DMS114 treated with DMSO at 0.1 percent for 48 hours (cell line): ENCODE data around the gene ANKRD13A.
"Not testable (repeated sequence)": the region's sequence is repeated elsewhere in the genome, so short reads cannot be mapped to it uniquely, and the experiment has no call there.

Experiments
- DNase-seq: peaks from one replicate; lab custom pipeline; 2025; ENCODE audit not compliant: unreplicated experiment; lab: John Stamatoyannopoulos, UW

The ANKRD13A gene

GRCh38 chr12:109983432-109984142 is 15.6 kb upstream of the ANKRD13A start:
- no peak for DNase-seq

- not testable (repeated sequence) for DNase-seq
Observed at GRCh38 chr12:109986236-109986635, 13.0 kb upstream of the ANKRD13A start.

DNA sequence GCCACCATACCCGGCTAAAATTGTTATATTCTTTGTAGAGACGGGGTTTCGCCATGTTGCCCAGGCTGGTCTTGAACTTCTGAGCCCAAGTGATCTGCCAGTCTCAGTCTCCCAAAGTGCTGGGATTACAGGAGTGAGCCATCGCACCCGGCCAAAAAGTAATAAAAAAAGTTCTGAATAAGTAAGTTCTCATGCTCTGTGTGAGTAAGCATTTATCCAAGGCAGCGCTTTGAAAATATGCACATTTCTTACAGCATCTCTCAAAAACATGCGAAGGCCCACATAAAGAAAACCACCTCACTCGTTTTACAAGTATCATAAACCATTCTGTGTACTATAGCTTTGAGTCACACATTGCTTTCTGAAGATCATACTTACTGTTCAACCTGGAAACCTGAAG is 11.6 kb upstream of the ANKRD13A start:
- no peak for DNase-seq

DNA sequence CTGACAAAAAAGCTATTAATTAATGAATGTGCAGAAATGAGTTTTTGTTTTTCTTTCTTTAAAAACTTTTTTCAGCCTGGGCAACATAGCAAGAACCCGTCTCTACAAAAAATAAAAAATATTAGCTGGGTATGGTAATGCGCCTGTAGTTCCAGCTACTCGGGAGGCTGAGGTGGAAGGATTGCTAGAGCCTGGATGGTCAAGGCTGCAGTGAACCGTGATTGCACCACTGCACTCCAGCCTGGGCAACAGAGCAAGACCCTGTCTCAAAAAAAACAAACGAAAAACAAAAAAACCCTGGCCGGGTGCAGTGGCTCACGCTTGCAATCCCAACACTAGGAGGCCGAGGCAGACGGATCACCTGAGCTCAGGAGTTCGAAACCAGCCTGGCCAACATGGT is 11.0 kb upstream of the ANKRD13A start:
- no peak for DNase-seq

- DNase-seq, result no peak
Observed at GRCh38 chr12:109988903-109989302, 10.3 kb upstream of the ANKRD13A start.

DNA sequence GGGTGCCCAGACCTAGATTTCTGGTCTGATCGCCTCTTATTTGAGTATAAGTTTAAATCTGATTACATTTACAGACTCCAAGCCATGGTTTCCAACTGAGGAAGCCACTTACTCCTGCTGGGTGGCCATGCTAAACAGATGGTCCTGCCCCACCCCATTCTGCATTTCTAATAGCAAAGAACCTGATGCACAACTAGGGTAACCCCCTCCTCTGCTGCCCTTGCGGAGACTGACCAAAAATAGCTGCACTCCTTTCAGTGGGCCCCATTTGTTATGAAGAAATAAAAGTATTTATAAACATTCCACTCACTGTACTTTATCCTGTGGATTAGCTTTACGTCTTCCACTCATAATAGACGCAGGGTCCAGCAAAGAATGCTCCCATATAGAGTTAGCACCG is 9.8 kb upstream of the ANKRD13A start:
- no peak for DNase-seq

- DNase-seq, result no peak
Observed at GRCh38 chr12:109991586-109991985, 7.6 kb upstream of the ANKRD13A start.

DNA sequence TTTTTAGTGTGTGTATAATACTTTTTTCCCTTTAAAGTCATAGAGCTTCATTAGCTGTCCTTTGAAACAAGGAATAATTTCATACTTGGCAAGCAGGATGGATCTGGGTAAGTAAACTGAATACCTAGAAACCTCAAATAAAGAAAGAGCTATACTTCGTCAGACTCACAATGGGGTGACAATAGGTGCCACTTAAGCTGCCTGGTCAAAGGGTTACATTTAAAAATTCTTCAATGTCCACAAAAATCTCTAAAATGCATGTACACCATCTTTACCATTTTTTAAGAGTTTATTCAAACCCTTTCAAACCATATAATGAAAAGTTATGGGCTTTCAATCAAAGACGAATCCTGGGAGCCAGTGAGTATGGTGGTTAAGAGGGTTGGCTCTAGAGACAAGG is 6.1 kb upstream of the ANKRD13A start:
- DNase-seq, result no peak

DNA sequence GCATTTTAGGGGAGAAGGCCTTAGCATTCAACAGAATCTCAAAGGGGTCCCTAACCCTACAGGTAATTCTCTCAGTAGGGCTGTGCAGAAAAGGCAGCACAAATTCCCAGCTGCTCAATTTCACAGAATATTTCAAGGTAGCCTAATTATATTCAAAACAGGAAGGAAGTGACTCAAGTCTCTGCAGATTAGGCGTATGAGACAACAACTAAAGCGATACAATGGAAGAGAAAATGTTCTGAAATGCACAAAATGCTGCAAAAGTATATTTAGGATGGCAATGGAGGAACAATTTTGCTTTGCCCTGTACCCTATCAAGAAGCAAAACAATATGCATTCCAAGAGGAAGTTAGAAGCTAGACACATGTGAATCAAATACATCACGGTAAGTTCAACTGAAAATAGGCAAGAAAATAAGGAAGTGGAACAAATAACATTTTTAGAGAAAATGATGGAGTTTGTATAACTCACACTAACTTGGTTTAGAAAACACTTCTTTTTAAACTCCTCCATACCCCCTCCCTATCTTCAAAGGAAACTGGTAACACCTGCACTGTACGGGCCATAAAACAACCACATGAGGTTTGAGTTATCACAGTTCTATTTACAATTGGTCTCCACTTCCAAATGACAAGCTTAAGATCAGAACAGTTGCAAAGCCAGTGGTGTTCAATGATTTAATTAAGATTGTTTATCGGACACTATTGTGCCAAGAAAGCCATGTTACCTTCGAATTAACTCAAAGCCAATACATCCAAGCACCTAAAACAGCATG is 4.6 kb upstream of the ANKRD13A start:
- no peak for DNase-seq

- no peak for DNase-seq
Observed at GRCh38 chr12:109995361-109995685, 3.9 kb upstream of the ANKRD13A start.

DNA sequence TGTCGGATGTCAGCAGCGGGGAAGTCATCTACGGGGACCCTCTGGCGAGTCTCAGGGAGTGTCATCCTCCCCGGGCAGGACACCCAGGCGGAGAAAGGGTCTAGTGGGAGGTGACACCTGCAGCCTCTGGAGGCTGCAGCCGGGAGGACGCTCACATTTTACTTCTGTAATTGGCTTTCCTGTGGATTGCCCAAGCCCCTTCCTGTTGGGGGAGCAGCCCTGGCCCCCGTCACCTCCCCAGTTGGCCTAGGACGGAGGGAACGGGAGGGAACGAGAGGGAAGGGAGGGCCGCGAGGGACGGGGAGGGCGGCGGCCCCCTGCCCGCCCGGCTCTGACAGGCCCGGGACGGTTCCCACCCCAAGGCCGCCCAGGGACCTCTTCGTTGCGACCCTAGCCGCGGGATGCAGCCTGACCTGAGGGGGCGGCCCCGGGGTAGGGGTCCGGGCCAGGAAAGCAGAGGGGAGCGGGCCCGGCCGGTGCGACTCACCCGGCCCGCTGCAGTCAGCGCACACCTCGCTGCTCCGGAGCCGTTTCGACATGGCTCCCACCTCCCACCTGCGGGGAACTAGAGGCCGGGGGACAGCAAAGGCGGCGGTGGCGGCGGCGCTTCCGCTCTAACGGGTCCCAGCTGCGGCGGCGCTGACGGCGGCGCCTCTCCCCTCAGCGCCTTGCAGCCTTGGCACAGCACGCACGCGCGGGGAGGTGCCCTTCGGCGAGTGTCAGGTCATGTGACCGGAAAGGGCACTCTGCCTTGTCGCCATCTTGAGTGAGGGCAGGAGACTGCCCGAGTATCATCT is 3.3 kb upstream of the ANKRD13A start, which contains the start of gene GIT2:
Gene GIT2 (minus strand): TSS at position 683 of the 797 bp plus-strand sequence. CDS start 144 bp downstream, at position 539.
- peak; percentile 87 for DNase-seq

DNA sequence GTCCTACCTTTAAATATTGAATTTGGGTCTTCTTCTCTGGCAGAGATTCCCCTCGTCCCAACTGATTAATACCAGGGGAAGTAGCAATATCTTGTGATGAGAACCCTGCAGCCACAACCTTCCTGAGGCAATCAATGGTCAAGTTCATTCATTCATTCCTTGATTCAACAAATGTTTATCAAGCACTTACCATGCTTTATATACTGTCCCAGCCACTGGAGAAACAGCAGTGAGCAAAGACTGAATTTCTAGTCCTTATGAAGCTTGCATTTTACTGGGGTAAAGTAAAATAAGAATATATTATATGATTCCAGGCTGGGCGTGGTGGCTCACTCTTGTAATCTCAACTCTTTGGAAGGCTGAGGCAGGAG is 2.8 kb upstream of the ANKRD13A start:
- DNase-seq, result no peak

DNA sequence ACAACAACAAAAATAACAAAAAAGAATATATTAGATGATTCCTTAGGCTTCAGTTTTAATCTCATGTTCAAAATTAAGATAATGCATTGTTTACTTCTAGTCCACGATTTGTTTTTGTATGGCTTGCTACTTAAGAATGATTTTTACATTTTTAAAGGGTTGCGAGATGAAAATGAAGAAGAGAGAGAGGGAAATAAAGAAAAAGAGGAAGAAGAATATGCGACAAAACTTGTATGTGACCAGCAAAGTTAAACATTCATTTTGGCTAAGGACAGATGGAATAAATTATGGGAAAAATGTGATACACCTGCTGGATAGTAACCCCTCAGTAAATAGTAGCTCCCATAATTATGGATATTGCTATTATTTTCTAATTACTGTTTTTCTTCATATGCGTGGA is 1.8 kb upstream of the ANKRD13A start:
- no peak for DNase-seq

GRCh38 chr12:109998241-109998903 is 858 bp upstream of the ANKRD13A start:
- DNase-seq, result peak; percentile 39

GRCh38 chr12:109999649-109999971 is 380 bp downstream of the ANKRD13A start:
- DNase-seq, result no peak

GRCh38 chr12:109999983-110000505 is 814 bp downstream of the ANKRD13A start:
- no peak for DNase-seq

GRCh38 chr12:110001596-110001995 is 2.4 kb downstream of the ANKRD13A start:
- no peak for DNase-seq

DNA sequence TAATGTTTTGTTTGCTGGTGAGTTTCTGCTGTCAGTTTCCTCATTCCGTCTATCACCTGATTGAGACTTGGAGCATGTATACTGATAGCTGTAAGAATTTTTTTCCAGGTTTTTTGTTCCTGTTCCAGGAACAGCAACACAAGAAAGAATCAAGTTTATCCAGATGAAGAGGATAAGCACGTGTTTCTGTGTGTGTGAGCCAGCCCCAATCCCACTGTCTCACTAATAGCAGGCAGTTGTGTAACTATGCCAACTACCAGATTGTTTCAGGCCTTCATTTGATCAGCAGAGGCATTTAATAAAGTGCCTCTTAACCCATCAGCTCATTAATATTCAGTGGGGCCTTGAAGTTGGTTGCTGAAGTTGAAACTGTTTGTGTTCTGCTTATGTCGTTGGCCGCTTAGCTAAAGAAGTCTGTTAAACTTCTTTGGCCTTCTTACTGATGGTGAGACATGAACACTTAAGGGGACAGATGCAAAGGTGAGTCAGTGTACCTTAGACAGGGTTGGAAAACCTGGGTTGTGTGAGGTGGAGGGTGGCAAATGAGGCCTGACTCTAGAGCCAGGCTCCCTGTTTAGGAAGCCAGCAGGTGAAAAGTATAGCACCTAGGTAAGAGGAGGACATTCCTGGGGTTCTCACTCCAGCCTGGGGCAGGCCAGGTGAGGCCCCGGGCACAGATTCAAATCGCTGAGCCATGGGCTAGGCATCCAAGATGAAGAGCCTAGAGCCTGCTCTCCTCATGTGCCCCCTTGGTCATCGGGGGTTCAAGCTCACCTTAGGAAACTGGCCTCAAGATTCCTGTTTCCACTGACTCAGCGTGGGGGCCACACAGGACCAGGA is 3.7 kb downstream of the ANKRD13A start:
- DNase-seq, result no peak

DNA sequence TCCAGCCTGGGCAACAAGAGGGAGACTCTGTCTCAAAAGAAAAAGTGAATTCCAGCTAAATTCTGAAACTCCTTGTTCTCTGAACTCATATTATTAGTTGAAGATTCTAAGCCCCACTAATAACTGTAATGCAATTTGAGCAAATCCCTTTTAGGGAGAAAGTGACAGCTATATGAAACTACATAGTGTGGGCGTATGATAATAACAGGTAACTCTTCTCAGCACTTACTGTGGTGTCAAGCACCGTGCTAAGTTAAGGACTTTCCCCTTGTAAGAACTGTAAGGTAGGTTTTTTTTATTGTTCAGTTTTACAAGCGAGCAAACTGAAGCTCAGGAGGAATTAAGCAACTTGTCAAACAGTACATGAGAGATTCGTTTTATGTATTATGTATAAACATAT is 5.4 kb downstream of the ANKRD13A start:
- DNase-seq, result no peak

DNA sequence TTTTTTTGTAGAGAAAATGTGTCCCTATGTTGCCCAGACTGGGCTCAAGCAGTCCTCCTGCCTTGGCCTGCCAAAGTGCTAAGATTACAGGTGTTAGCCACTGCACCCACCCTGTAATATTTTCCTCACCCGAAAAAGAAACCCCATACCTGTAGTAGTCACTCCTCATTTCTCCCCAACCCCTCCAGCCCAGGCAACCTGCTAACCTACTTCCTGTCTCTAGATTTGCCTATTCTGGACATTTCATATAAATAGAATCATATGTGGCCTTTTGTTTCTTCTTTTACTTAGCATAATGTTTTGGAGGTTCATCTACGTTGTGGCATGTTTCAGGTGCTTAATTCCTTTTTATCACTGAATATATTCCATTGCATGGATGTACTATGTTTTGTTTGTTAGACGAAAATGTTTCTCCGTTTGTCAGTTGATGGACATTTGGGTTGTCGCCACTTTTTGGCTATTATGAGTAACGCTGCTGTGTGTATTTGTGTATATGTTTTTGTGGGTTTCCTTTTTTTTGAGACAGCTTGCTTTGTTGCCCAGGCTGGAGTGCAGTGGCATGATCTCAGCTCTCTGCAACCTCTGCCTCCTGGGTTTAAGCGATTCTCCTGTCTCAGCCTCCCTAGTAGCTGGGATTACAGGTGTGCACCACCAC is 6.2 kb downstream of the ANKRD13A start:
- DNase-seq, result no peak
